ENCODE results near the gene TBX4.
"Not testable (repeated sequence)": the region's sequence is repeated elsewhere in the genome, so short reads cannot be mapped to it uniquely, and the experiment has no call there.

Gene TBX4

GRCh38 chr17:61492759-61493526 lies 40.7 kb downstream of the TBX4 start:
- CTCF ChIA-PET, result interaction anchor here (0.9 to 1.3 kb wide), 4 partner anchors 8 to 81 kb away, joined by 3 to 5 read pairs (median 4); no protein-coding TSS in a partner anchor
- H3K4me3 ChIP-seq (ENCODE audit: low read depth, low read length), result no peak overlapping the region
- POLR2A ChIA-PET, result no interaction called here
- TF ChIP-seq, protein P1, sequence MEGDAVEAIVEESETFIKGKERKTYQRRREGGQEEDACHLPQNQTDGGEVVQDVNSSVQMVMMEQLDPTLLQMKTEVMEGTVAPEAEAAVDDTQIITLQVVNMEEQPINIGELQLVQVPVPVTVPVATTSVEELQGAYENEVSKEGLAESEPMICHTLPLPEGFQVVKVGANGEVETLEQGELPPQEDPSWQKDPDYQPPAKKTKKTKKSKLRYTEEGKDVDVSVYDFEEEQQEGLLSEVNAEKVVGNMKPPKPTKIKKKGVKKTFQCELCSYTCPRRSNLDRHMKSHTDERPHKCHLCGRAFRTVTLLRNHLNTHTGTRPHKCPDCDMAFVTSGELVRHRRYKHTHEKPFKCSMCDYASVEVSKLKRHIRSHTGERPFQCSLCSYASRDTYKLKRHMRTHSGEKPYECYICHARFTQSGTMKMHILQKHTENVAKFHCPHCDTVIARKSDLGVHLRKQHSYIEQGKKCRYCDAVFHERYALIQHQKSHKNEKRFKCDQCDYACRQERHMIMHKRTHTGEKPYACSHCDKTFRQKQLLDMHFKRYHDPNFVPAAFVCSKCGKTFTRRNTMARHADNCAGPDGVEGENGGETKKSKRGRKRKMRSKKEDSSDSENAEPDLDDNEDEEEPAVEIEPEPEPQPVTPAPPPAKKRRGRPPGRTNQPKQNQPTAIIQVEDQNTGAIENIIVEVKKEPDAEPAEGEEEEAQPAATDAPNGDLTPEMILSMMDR (IDR thresholded peaks at IDR 0.05; ENCODE audit: insufficient read depth, low read length, missing control alignments), result no peak
- peak; percentile 64 for DNase-seq (ENCODE audit: low read depth, low spot score)

DNA sequence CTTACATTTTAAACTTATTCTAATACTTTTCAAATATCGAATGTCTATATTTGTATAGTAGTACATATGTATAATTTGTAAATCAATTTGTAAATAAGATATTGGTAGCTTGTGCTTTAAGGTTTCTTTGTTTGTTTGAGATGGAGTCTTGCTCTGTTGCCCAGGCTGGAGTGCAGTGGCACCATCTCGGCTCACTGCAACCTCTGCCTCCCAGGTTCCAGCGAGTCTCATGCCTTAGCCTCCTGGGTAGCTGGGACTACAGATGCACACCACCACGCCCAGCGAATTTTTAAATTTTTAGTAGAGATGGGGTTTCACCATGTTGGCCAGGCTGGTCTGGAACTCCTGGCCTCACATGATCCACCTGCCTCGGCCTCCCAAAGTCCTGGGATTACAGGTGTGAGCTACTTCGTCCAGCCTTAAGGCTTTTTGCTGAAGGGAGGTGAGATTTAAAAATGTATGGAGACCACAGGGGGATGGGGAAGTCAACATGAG lies 41.7 kb downstream of the TBX4 start:
- DNase-seq (ENCODE audit: low read depth, low spot score); POLR2A ChIA-PET; H3K4me3 ChIP-seq (ENCODE audit: low read depth, low read length): not testable (repeated sequence)
- CTCF ChIA-PET, result interaction anchor here (0.6 to 1.3 kb wide), 4 partner anchors 9 to 77 kb away, joined by 3 to 4 read pairs (median 3); no protein-coding TSS in a partner anchor

DNA sequence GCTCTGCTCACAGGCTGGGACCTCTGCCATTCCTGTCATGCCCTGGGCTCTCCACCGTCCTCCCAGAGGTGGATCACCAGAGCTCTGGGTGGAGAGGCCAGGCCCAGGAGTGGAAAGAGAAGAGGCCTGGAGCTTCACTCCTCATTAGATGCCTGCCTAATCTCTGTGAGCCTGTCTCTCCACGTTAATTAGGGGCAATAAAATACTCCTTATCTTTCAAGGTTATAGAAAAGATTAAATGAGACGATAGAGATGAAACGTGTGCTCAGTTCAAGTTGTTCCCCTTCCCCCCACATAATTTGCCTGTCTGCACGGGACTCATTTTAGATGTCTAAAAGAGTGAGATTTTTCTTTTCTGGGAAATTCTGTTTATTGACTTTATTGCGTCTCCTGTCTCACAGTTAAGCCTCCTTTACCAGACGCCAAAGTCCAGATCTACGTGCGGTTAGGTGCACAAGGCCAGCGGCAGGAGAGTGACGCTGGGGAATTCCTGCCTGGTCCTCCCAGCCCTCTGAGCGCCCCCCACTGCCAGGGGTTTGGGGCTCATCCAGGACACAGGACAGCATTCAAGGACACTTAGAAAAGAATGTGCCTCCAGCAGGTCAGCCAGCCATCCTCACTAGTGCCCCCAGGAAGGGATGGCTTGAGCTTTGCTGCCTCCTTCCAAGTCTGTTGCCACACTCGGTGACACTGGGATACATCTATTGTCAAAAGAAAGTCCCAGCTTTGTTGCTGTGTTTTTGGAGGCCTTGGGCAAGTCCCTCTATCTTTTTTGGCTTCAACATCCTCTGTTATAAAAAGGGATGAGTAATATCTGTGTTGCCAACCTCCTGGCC lies 42.3 kb downstream of the TBX4 start:
- TF ChIP-seq, protein P1 (IDR thresholded peaks at IDR 0.05; ENCODE audit: insufficient read depth, low read length, missing control alignments), result no peak
- ChIA-PET POLR2A (no interaction called here), CTCF (interaction anchor here (0.6 to 1.3 kb wide), 2 partner anchors 27 to 77 kb away, joined by 3 read pairs; no protein-coding TSS in a partner anchor)
- no peak overlapping the region for H3K4me3 ChIP-seq (ENCODE audit: low read depth, low read length)
- no peak for DNase-seq (ENCODE audit: low read depth, low spot score)

GRCh38 chr17:61495161-61495857 lies 43.1 kb downstream of the TBX4 start:
- TF ChIP-seq, protein P1 (IDR thresholded peaks at IDR 0.05; ENCODE audit: insufficient read depth, low read length, missing control alignments), result no peak
- ChIA-PET POLR2A (no interaction called here), CTCF (no interaction called here)
- no peak for DNase-seq (ENCODE audit: low read depth, low spot score)
- no peak overlapping the region; the same call in 1 of the 2 replicates for H3K4me3 ChIP-seq (ENCODE audit: low read depth, low read length)

GRCh38 chr17:61496174-61496956 lies 44.1 kb downstream of the TBX4 start:
- CTCF ChIA-PET, result interaction anchor here (1.5 to 1.7 kb wide), 2 partner anchors 10 to 12 kb away, joined by 4 to 9 read pairs; no protein-coding TSS in a partner anchor
- no peak for DNase-seq (ENCODE audit: low read depth, low spot score)
- POLR2A ChIA-PET, result no interaction called here
- H3K4me3 ChIP-seq (ENCODE audit: low read depth, low read length), result no peak overlapping the region
- TF ChIP-seq, protein P1 (IDR thresholded peaks at IDR 0.05; ENCODE audit: insufficient read depth, low read length, missing control alignments), result no peak
